B cell (primary cell): ENCODE measurements around the gene MSTN. TPM values are rescaled to one million over a fixed set of nuclear protein-coding genes. Genes with fewer than 3 reads are reported as not detected.

Experiments
- ATAC-seq: fragments of 200-7000 bp; cut with Tn5 transposase; one replicate; pipeline ENCODE4 v1.10.0; 2021; ENCODE audit warnings: low read depth, mild to moderate bottlenecking, moderate number of reproducible peaks, moderate library complexity
- CTCF ChIA-PET: fragments of 350-600 bp; sonication (Branson Sonifier 250); formaldehyde crosslinking; loops from one replicate; lab custom pipeline; 2021; ENCODE audit warnings: antibody characterized with exemption, inconsistent platforms; lab: Charles Lee
- POLR2A ChIA-PET: fragments of 350-600 bp; sonication (Branson Sonifier 250); formaldehyde crosslinking; loops from one replicate; lab custom pipeline; 2021; ENCODE audit warnings: antibody characterized with exemption; lab: Charles Lee
- DNase-seq: peaks from one replicate; pipeline ENCODE4 v3.0.0; 2013
- H2AFZ ChIP-seq: 2 replicates; pipeline ENCODE4 v1.6.1; 2012; ENCODE audit warnings: mild to moderate bottlenecking, low read depth, low read length; ENCODE audit not compliant: insufficient read depth, poor library complexity, severe bottlenecking
- H3K27ac ChIP-seq, 2 donors: 1 replicate in 1 of 2; 2 replicates in 1 of 2; pipeline ENCODE4 v1.5.1; 2012 to 2013; ENCODE audit warnings: low read length in 2 of 2, mild to moderate bottlenecking in 2 of 2, moderate library complexity in 1 of 2
- H3K27me3 ChIP-seq, 4 experiments: fragments of 200-600 bp in 1 of 4; sonication (generic) in 1 of 4; replicated peaks in 1 of 4; 1 replicate in 2 of 4; 2 replicates in 2 of 4; pipeline versions ENCODE4 v1.6.1 to v1.7.0; 2013 to 2016; ENCODE audit warnings: low read length in 3 of 4, mild to moderate bottlenecking in 2 of 4, mixed read lengths in 1 of 4, moderate library complexity in 1 of 4; ENCODE audit not compliant: insufficient read depth in 4 of 4, control insufficient read depth in 3 of 4; ENCODE audit errors: control extremely low read depth in 1 of 4
- H3K36me3 ChIP-seq, 2 experiments: replicated peaks in 1 of 2; 1 replicate in 1 of 2; 2 replicates in 1 of 2; pipeline versions ENCODE4 v1.6.1 to v1.7.1; 2013; ENCODE audit warnings: low read length in 1 of 2; ENCODE audit not compliant: insufficient read depth in 2 of 2, control insufficient read depth in 1 of 2; ENCODE audit errors: control extremely low read depth in 1 of 2, extremely low read depth in 1 of 2
- H3K4me1 ChIP-seq, 2 donors: fragments of 200-600 bp in 1 of 2; sonication (generic) in 1 of 2; 1 replicate in 1 of 2; 2 replicates in 1 of 2; pipeline versions ENCODE4 v1.5.1 to v1.6.1; 2013 to 2017; ENCODE audit warnings: low read length in 2 of 2; ENCODE audit not compliant: control insufficient read depth in 2 of 2, insufficient read depth in 2 of 2
- H3K4me2 ChIP-seq: replicated peaks from 2 replicates; pipeline ENCODE3; 2012; ENCODE audit warnings: mild to moderate bottlenecking, low read depth, low read length; ENCODE audit not compliant: poor library complexity, severe bottlenecking
- H3K4me3 ChIP-seq, 5 experiments: fragments of 200-600 bp in 1 of 5; sonication (generic) in 1 of 5; 1 replicate in 3 of 5; 2 replicates in 2 of 5; pipeline versions ENCODE4 v1.5.1 to v1.7.0; 2011 to 2016; ENCODE audit warnings: low read length in 4 of 5, mild to moderate bottlenecking in 4 of 5, low read depth in 2 of 5, control low read depth in 1 of 5, moderate library complexity in 1 of 5; ENCODE audit not compliant: insufficient read depth in 1 of 5; ENCODE audit errors: control extremely low read depth in 1 of 5, extremely low read depth in 1 of 5
- H3K79me2 ChIP-seq: fragments of 200-600 bp; sonication (generic); one replicate; pipeline ENCODE4 v1.6.0; 2016; ENCODE audit warnings: low read length; ENCODE audit not compliant: control insufficient read depth, insufficient read depth
- H3K9ac ChIP-seq: fragments of 200-600 bp; sonication (generic); 2 replicates; pipeline ENCODE4 v1.6.1; 2017; ENCODE audit warnings: mild to moderate bottlenecking, low read length, moderate library complexity
- H3K9me3 ChIP-seq, 3 donors: one replicate each; pipeline versions ENCODE4 v1.6.1 to v1.7.1; 2013; ENCODE audit warnings: low read length in 2 of 3; ENCODE audit not compliant: control insufficient read depth in 2 of 3, insufficient read depth in 1 of 3; ENCODE audit errors: control extremely low read depth in 1 of 3
- H4K20me1 ChIP-seq: 2 replicates; pipeline ENCODE4 v1.6.0; 2012; ENCODE audit warnings: mild to moderate bottlenecking, low read length; ENCODE audit not compliant: insufficient read depth, control insufficient read depth, poor library complexity, severe bottlenecking
- H3K27ac Mint-ChIP-seq: one replicate; pipeline ENCODE4 v1.8.0; 2021; ENCODE audit warnings: mixed read lengths
- H3K27me3 Mint-ChIP-seq: one replicate; pipeline ENCODE4 v1.8.0; 2021; ENCODE audit warnings: mixed read lengths
- H3K4me1 Mint-ChIP-seq: one replicate; pipeline ENCODE4 v1.8.0; 2021; ENCODE audit warnings: mixed read lengths
- H3K4me3 Mint-ChIP-seq: one replicate; pipeline ENCODE4 v1.8.0; 2021; ENCODE audit warnings: mixed read lengths
- H3K9me3 Mint-ChIP-seq: one replicate; pipeline ENCODE4 v1.8.0; 2022; ENCODE audit warnings: mixed read lengths; ENCODE audit not compliant: insufficient read depth
- CTCF ChIP-seq: fragments of 200-600 bp; IDR thresholded peaks from one replicate; pipeline ENCODE4 v1.8.0; 2022; ENCODE audit warnings: antibody characterized with exemption, mild to moderate bottlenecking
- EZH2 ChIP-seq: IDR thresholded peaks from 2 replicates; pipeline ENCODE4 v1.6.1; 2012; ENCODE audit warnings: borderline replicate concordance, low read depth, mild to moderate bottlenecking, moderate library complexity, low read length; ENCODE audit not compliant: insufficient read depth, poor library complexity, severe bottlenecking
- WGBS: methylation state at CpG from one replicate; pipeline ENCODE4 v1.1.5; 2013; ENCODE audit warnings: missing lambda C conversion rate; ENCODE audit not compliant: insufficient coverage; 5-methylcytosine and 5-hydroxymethylcytosine counted together
- intact Hi-C: fragments of 100-400 bp; cut with micrococcal nuclease; formaldehyde crosslinking; loops from one replicate; pipeline ENCODE4 v1.10.0; 2022
- polyA plus RNA-seq: library from polyadenylated mRNA; depleted of rRNA; stranded (reverse); fragments of >200 nt; gene quantifications from 2 replicates; pipeline ENCODE4 v1.2.3, GENCODE V29; 2012
- total RNA-seq, 2 donors: library from RNA; stranded (reverse); fragments of 120-200 nt in 1 of 2; gene quantifications; 1 replicate in 1 of 2; 2 replicates in 1 of 2; pipeline versions ENCODE4 v1.2.3 to v1.2.4, GENCODE V29; 2013 to 2022

Gene MSTN
- total and polyA plus RNA-seq, 2 donors (not counting 1 experiment from before 2014, with no cell fraction given), result 0.07 TPM; not detected in 1

DNA sequence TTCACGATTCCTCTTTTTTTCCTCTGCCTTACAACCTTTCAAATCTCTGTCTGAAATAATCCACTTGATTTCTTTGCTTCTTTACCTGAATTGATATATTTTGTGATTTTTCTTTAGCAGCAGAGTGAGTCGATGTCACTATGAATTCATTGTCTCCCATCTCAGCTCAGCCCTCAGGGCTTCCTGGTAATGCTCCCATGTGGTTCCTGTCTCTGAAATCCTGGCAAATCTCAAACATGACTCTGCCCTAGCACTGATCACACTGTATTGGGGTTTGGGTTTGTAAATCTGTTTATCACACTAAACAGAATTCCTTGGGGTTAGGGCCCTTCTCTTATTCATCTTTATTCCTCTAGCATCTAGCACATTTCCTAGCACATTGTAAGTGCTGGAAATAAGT is 43.0 kb upstream of the MSTN start:
- H3K9ac ChIP-seq, result no peak overlapping the region
- H3K79me2 ChIP-seq, result no peaks in the 10 kb centered on the region
- Mint-ChIP-seq H3K9me3 (peaks cover 3% of the 10 kb centered on the region), H3K27ac (no peak overlapping the region), H3K27me3 (no peaks in the 10 kb centered on the region), H3K4me1 (no peaks in the 10 kb centered on the region), H3K4me3 (no peak overlapping the region)
- H2AFZ ChIP-seq, result no peak overlapping the region
- WGBS, result 40% methylated on average over 1 of the region's 2 CpGs
- no peaks in the 10 kb centered on the region for H4K20me1 ChIP-seq
- peaks cover 3 to 4% (median 3%) of the 10 kb centered on the region in 3 donors for H3K9me3 ChIP-seq
- H3K4me2 ChIP-seq, result no peak overlapping the region
- intact Hi-C loops, result no loop called here
- H3K36me3 ChIP-seq, result no peaks in the 10 kb centered on the region
- TF ChIP-seq CTCF (no peak), EZH2 (no peak)
- H3K27ac ChIP-seq, result no peak overlapping the region
- DNase-seq, result no peak
- no peak for ATAC-seq
- CTCF ChIA-PET, result interaction anchor here (0.9 kb wide), 1 partner anchor 12 kb away, joined by 3 read pairs; no protein-coding TSS in a partner anchor
- H3K4me3 ChIP-seq, result no peak overlapping the region
- no peaks in the 10 kb centered on the region for H3K4me1 ChIP-seq
- H3K27me3 ChIP-seq, result no peaks in the 10 kb centered on the region
- POLR2A ChIA-PET, result no interaction called here

DNA sequence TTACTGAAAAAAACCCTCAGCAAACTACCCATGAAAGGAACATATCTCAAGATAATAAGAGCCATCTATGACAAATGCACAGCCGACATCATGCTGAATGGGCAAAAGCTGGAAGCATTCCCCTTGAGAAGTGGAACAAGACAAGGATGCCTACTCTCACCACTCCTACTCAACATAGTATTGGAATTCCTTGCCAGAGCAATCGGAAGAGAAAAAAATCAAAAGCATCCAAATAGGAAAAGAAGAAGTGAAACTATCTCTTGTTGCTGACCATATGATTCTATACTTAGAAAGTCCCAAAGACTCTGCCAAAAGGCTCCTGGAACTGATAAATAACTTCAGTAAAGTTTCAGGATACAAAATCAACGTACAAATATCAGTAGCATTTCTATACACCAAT is 40.6 kb upstream of the MSTN start:
- TF ChIP-seq CTCF, result no peak
- no peak for TF ChIP-seq EZH2
- CTCF ChIA-PET, result no interaction called here
- intact Hi-C loops, result no loop called here
- H3K9me3 Mint-ChIP-seq, result peaks cover 3% of the 10 kb centered on the region
- POLR2A ChIA-PET, result no interaction called here
- H3K4me3 Mint-ChIP-seq, result no peak overlapping the region
- WGBS, result 94% methylated on average over 2 of the region's 3 CpGs
- H3K4me2 ChIP-seq, result no peak overlapping the region
- H3K9me3 ChIP-seq, result peaks cover 3 to 4% (median 3%) of the 10 kb centered on the region in 3 donors
- no peaks in the 10 kb centered on the region for H3K4me1 Mint-ChIP-seq
- H3K4me3 ChIP-seq, result no peak overlapping the region
- no peak overlapping the region for H3K27ac Mint-ChIP-seq
- H3K79me2 ChIP-seq, result no peaks in the 10 kb centered on the region
- H3K27me3 ChIP-seq, result no peaks in the 10 kb centered on the region
- no peaks in the 10 kb centered on the region for H3K36me3 ChIP-seq
- H3K9ac ChIP-seq, result no peak overlapping the region
- ATAC-seq, result no peak
- H3K4me1 ChIP-seq, result no peaks in the 10 kb centered on the region
- no peak overlapping the region for H2AFZ ChIP-seq
- no peaks in the 10 kb centered on the region for H3K27me3 Mint-ChIP-seq
- no peak overlapping the region for H3K27ac ChIP-seq
- DNase-seq, result no peak
- H4K20me1 ChIP-seq, result no peaks in the 10 kb centered on the region
